Coronary artery (tissue), 2 donors: ENCODE results near the gene MYOCOS.
"Not testable (repeated sequence)": the region's sequence is repeated elsewhere in the genome, so short reads cannot be mapped to it uniquely, and the experiment has no call there.

Source experiments
- DNase-seq: peaks from one replicate; pipeline ENCODE4 v3.0.0-alpha.2; 2017; ENCODE audit warnings: low spot score
- H3K27ac ChIP-seq, 2 donors: fragments of 200-600 bp; sonication (generic); one replicate each; pipeline ENCODE4 v1.5.1; 2016 to 2019
- H3K4me3 ChIP-seq: fragments of 200-600 bp; sonication (generic); 2 replicates; pipeline ENCODE4 v1.5.1; 2016; ENCODE audit warnings: mild to moderate bottlenecking, moderate library complexity
- TF ChIP-seq, protein P1 (sequence below): fragments of 200-600 bp; sonication (generic); IDR thresholded peaks from one replicate; pipeline ENCODE4 v1.5.1; 2019; ENCODE audit warnings: antibody characterized with exemption

MYOCOS gene

DNA sequence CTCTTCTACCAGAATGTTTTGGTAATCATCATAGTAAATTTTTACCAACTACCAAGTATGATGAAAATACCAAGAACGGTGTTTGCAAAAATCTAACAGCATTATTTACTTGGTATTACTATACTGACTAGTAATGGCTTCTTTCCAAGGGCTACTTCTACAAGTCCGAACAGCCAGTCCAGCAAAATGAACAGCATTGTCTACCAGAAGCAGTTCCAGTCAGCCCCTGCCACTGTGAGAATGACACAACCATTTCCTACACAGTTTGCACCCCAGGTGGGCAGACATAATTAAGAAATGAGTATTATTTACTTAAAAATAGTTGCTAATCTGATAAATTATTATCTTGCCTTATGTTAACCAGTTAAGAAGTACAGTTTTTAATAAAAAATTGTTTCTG is 33.8 kb upstream of the MYOCOS start:
- no peak for DNase-seq
- no peak overlapping the region for H3K4me3 ChIP-seq
- TF ChIP-seq, protein P1, sequence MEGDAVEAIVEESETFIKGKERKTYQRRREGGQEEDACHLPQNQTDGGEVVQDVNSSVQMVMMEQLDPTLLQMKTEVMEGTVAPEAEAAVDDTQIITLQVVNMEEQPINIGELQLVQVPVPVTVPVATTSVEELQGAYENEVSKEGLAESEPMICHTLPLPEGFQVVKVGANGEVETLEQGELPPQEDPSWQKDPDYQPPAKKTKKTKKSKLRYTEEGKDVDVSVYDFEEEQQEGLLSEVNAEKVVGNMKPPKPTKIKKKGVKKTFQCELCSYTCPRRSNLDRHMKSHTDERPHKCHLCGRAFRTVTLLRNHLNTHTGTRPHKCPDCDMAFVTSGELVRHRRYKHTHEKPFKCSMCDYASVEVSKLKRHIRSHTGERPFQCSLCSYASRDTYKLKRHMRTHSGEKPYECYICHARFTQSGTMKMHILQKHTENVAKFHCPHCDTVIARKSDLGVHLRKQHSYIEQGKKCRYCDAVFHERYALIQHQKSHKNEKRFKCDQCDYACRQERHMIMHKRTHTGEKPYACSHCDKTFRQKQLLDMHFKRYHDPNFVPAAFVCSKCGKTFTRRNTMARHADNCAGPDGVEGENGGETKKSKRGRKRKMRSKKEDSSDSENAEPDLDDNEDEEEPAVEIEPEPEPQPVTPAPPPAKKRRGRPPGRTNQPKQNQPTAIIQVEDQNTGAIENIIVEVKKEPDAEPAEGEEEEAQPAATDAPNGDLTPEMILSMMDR, result no peak
- no peak overlapping the region for H3K27ac ChIP-seq

DNA sequence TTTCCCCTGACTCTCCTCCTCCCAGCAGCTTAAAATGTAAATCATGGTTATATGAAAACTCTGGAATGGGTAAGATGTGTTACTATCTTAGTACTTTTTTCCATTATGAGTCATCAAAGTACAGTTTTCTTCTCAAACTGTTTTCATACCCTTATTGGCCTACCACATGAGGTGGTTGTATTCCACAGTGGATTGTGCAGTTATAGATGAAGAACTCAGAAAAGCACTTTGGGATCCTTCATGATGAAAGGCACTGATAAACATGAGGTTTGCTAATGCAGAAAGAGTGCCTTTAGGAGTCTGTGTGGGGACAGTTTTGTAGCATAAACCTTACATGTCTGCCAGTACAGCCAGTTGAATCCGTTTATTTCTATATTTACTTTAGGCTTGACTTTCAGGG is 32.0 kb upstream of the MYOCOS start:
- H3K4me3 ChIP-seq, result no peak overlapping the region
- H3K27ac ChIP-seq, result no peak overlapping the region
- DNase-seq, result no peak
- TF ChIP-seq, protein P1, result no peak

DNA sequence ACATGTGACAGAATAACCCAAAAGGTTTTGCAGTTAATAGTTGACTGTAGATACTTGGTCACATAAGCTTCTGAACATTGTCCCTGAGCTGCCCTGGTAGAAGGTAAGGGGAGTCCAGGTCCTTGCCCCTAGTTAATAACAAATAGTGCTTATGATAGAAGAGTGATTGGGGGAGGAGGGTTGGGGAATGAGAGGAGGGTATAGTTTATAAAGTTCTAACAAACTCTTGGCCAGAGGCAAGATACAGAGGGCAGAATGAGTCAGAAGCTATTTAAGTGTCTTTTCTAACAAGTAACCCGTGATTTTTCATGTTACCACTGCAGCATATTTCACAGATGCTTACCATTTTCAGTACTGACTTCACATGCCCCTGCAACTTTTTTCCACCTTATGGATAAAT is 26.7 kb upstream of the MYOCOS start:
- TF ChIP-seq, protein P1, result no peak
- Histone ChIP-seq H3K4me3 (no peak overlapping the region), H3K27ac (no peak overlapping the region)
- no peak for DNase-seq

DNA sequence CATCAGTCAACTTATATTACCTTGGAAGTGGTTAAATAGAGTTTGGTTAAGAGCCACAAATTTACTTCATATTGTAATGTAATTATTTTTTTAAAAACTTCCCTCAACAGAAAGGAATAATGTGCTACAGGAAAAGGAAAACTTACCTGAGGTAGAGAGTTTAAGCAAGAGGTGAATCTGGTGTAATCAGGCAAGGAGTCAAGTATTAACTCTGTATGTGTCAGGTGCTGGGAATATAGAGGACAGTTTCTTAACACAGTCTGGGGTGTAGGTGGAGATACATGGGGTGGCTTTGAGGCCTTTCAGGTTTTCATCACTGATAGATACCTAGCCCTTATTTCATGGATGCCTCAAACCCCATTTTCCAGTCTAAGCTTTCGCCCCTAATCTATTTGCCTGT is 25.9 kb upstream of the MYOCOS start:
- Histone ChIP-seq H3K4me3 (no peak overlapping the region), H3K27ac (no peak overlapping the region)
- DNase-seq, result no peak
- TF ChIP-seq, protein P1, result no peak

DNA sequence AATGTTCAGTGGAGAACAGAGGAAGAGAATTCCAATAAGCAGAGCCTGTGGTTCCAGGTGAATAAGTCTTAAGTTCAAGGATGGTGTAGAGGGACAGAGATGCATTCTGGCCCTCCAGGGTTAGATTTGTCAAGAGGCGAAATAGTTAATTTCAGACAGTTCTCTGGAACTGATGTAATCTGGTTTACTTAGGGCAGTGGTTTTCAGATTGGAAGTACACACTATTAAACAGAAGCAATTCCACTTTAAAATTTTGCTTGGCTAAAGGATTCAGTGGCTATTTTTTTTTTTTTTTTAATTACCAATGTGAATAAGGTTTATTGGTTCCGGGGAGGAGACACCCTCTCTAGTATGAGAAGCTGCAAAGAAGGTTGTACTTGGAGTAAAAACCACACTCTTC is 25.3 kb upstream of the MYOCOS start:
- H3K4me3 ChIP-seq, result no peak overlapping the region
- H3K27ac ChIP-seq, result no peak overlapping the region
- TF ChIP-seq, protein P1, result no peak
- DNase-seq, result no peak

DNA sequence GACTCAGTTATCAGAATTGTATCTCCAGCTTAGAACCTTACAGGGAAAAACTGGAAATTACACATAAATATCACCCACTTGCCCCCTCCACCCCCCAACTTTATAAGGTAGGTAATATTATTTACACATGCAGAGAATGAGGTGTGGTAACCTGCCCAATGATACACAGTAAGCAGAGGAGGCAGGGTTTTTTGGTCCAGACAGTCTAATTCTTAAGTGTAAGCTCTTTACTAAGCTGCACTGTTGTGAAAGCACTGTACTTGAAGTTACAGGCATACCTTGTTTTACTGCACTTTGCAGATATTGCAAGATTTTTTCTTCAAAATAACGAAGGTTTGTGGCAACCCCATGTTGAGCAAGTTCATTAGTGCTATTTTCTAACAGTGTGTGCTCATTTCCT is 24.8 kb upstream of the MYOCOS start:
- Histone ChIP-seq H3K4me3 (no peak overlapping the region), H3K27ac (no peak overlapping the region)
- DNase-seq, result no peak
- TF ChIP-seq, protein P1, result no peak

DNA sequence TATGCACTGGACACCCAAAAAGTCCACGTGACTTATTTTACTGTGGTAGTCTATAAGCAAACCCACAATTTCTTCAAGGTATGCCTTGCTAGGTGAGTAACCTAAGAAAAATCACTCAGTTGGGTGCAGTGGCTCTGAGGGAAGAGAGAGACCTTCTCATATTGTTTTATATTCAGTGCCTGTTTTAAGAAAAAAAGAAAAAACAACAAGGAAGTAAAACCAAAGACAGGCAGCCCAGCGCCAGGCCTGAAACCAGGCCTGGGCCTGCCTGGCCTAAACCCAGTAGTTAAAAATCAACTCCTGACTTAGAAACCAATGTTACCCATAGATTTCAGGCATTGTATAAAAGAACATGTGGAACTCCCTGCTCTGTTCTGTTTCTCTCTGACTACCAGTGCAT is 21.7 kb upstream of the MYOCOS start:
- not testable (repeated sequence) for H3K27ac ChIP-seq, H3K4me3 ChIP-seq

DNA sequence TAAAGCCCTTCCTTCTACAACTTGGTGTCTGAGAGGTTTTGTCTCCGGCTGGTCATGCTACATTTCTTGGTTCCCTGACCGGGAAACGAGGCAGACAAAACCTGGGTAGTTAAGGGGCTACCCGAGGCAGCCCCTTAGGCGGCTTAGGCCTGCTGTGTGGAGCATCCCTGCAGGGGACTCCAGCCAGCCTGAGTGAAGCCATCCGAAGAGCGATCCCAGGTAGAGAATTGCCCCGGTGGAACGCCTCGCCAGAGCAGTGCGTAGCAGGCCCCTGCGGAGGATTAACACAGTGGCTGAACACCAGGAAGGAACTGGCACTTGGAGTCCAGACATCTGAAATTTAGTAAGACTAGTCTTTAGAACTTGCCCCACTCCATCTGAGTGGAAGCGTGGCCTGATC is 21.2 kb upstream of the MYOCOS start:
- Histone ChIP-seq H3K4me3 (no peak overlapping the region), H3K27ac (no peak overlapping the region)
- DNase-seq, result no peak
- TF ChIP-seq, protein P1, result no peak

More for the DNA sequence above, 21.7 kb upstream of the MYOCOS start:
- not testable (repeated sequence) for DNase-seq

DNA sequence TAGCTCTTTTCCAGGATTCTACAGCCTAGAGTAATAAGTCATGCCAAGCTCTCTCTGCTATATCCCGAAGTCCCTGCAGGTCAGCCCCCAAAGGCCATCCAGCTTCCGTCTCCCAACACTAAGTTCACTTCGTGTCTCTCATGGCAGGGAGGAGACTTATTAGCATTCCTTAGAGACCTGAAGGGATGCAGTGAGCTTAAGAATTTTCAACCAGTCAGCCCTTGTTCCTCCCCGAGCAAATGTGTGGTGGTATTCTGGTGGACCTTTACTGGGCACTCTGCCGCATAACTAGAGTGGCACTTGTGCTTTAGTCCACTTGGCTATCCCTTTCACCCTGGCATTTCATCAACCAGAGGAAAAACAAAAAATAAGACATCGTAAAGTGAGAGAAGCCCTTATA is 19.0 kb upstream of the MYOCOS start:
- DNase-seq, H3K4me3 ChIP-seq, H3K27ac ChIP-seq: not testable (repeated sequence)
